ENCODE data around the gene TSPAN7.

TSPAN7 gene

DNA sequence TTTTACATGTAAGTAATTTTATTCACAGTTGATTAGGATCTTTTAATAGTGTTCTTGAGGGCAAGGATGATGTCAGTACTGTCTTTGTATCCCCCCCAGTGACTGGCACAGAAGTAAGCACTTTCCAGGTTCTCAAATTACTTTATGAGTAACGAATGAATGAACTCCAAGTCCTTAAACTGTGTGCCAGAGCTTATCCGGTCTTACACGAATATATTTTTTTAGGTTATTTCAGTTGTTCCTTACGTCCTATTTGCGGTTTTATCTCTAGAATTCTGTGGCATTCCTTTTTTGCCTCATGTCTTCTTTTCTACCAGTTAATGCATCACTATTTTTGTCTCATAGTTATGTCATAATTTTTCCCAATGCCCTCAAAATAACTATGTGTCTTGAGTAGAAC lies 133.1 kb downstream of the TSPAN7 start:
- no peak for DNase-seq

- no peak for DNase-seq
Observed at GRCh38 chrX:38697461-38697860, 136.1 kb downstream of the TSPAN7 start.

- DNase-seq = no peak
Observed at GRCh38 chrX:38699121-38699520, 137.8 kb downstream of the TSPAN7 start.

DNA sequence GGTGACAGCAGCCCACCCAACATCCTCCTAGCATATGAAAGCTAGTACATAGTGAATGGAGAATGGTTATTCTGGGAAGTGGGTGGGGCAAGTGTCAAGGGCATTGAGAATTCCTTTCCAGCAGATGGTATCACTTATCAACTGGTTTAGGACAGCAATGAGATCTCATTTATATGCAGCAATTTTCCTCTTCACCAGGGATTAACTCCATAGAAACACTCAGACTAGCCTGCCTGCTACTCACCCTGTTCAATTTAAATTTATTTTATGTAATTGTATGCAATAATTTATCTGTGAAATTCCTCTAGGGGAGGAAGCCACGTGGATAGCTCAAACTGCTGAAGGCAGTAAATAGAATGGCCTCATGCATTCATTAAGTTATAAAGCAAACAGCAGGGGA lies 138.4 kb downstream of the TSPAN7 start:
- peak; percentile 1 for DNase-seq

DNA sequence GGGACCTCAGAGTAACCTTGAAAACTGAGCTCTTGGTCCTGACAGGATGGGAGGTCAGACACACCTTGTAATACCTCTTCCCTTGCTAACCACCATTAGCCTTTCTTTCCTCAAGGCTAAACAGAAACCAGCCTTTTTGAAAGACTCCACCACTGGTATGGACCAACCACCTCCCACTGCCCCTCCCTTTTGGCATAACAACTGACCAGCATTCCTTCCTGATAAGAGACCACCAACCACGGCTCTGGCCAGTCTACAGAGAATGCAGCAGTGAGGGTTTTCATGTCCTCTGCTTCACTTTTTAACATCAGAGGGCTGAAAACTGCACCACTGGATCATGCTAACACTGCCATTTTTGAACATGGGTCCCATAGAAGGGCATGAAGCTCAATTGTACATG lies 139.7 kb downstream of the TSPAN7 start:
- no peak for DNase-seq

- no peak for DNase-seq
Observed at GRCh38 chrX:38704146-38704882, 143.0 kb downstream of the TSPAN7 start.

DNA sequence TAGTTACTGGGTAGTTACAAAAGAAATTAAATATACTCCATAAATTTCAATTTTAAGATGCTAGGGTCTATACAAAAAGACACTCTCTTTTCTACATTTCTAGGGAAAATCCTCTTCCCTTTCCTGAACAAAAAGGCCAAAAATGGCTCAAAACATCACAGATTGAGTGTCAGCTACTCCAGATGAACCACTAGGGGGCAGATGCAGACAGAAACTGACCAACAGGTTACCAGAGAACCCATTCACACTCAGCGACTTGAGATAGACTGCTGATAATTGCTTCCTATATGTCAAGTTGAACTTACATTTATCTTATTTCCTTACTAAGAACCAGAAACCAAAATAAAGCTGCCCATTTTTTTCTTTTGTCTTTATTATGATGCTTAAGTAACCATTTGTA lies 156.5 kb downstream of the TSPAN7 start:
- DNase-seq = peak; percentile 8

GRCh38 chrX:38718311-38718710 lies 157.0 kb downstream of the TSPAN7 start:
- no peak for DNase-seq

DNA sequence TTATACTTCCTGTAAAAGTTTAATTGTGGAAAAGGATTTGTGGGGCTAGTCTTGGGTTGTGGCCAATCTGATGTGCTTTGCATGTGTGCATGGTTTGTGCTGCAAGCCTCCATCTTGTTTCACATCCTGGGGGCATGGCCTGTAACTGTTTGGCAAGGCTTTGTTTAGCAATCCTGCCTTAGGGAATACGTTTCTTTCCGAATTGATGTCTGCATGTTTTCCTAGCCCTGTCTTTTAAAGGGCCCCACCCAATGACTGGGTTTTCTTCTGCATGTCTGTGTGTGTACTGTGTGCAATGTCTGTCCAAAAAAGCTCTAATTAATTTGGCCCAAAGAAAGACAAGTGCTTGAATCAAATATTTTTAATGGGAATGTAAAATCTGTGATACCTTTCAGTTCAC lies 165.3 kb downstream of the TSPAN7 start:
- DNase-seq = no peak

DNA sequence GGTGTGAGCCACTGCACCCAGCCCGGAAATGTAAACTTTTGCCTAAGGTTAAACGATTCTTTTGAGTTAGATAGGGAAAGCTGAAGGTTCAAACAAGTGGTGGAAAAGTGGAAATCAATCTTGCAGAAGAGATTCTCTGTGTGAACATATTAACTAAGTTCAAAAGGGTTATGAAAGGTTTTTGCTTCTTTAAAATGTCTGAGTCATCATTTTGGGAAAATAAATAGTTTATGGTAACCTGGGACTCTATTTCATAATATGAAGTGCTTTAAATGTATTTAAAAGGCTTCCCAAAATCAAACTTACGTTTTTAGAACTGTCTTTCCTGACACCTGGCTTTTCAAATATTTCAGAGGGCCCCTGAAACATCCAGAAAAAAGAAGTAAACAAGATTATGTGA lies 166.3 kb downstream of the TSPAN7 start:
- no peak for DNase-seq

DNA sequence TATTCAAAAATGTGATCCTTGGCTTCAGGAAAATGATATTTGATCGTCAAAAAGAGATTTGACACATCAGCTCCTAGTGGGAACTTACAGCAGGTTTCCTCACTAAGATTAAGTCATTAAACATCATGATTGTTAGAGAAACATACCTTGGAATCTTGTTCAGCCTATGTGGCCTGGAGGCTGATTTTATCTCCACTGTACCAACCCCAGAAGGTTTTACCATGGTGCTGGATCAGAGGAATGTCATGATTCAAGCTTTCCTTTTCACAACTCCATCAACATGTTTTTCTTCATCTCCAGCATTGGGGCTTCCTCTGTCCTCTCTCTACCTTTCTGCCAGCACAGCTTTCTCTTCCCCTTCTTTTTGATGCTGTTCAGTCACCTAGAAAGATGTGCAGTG lies 171.5 kb downstream of the TSPAN7 start:
- no peak for DNase-seq
